Fibroblast of gingiva (primary cell): ENCODE results near the gene THADA.

Experiments
- DNase-seq: peaks from one replicate; pipeline ENCODE4 v3.0.0-alpha.2; 2011; ENCODE audit warnings: low read depth

THADA gene

GRCh38 chr2:43443282-43443681, 152.6 kb downstream of the THADA start:
- DNase-seq = no peak

GRCh38 chr2:43441195-43441594, 154.6 kb downstream of the THADA start:
- DNase-seq = no peak

- DNase-seq = no peak
These were observed 156.8 kb downstream of the THADA start for GRCh38 chr2:43438858-43439655.

- no peak for DNase-seq
These were observed 157.5 kb downstream of the THADA start for GRCh38 chr2:43438342-43438741.

- DNase-seq = no peak
These were observed 158.5 kb downstream of the THADA start for GRCh38 chr2:43437363-43437762.

- DNase-seq = no peak
These were observed 159.4 kb downstream of the THADA start for GRCh38 chr2:43436431-43436830.

- DNase-seq = no peak
These were observed 160.1 kb downstream of the THADA start for GRCh38 chr2:43435746-43436145.

GRCh38 chr2:43430489-43430888, 165.3 kb downstream of the THADA start:
- DNase-seq = no peak

GRCh38 chr2:43429369-43429768, 166.5 kb downstream of the THADA start:
- DNase-seq = peak; percentile 24

GRCh38 chr2:43427032-43427424, 168.8 kb downstream of the THADA start:
- DNase-seq = no peak

GRCh38 chr2:43426305-43427031, 169.4 kb downstream of the THADA start:
- DNase-seq = peak; percentile 95

- no peak for DNase-seq
These were observed 170.2 kb downstream of the THADA start for GRCh38 chr2:43425659-43426058.

GRCh38 chr2:43424262-43425207, 171.3 kb downstream of the THADA start:
- DNase-seq = peak; percentile 13

GRCh38 chr2:43423941-43424261, 171.9 kb downstream of the THADA start:
- DNase-seq = no peak

GRCh38 chr2:43421194-43421593, 174.6 kb downstream of the THADA start:
- no peak for DNase-seq

GRCh38 chr2:43420389-43420801, 175.4 kb downstream of the THADA start:
- DNase-seq = no peak

GRCh38 chr2:43419876-43420275, 176.0 kb downstream of the THADA start:
- DNase-seq = no peak

GRCh38 chr2:43419243-43419642, 176.6 kb downstream of the THADA start:
- DNase-seq = no peak

GRCh38 chr2:43418680-43419079, 177.2 kb downstream of the THADA start:
- no peak for DNase-seq

GRCh38 chr2:43417300-43417699, 178.5 kb downstream of the THADA start:
- peak; percentile 70 for DNase-seq

GRCh38 chr2:43415592-43415991, 180.2 kb downstream of the THADA start:
- no peak for DNase-seq

GRCh38 chr2:43414586-43415135, 181.2 kb downstream of the THADA start:
- no peak for DNase-seq
